Neuron (in vitro differentiated cells): ENCODE results near the gene CTTNBP2.

ENCODE experiments used
- H2AFZ ChIP-seq: one replicate; pipeline ENCODE4 v1.6.1; 2013; ENCODE audit warnings: low read depth, mild to moderate bottlenecking, inconsistent platforms, low read length, moderate library complexity
- H3K27me3 ChIP-seq: one replicate; pipeline ENCODE4 v1.6.1; 2013; ENCODE audit warnings: low read length; ENCODE audit not compliant: insufficient read depth
- H3K36me3 ChIP-seq: one replicate; pipeline ENCODE4 v1.6.1; 2013; ENCODE audit warnings: low read length; ENCODE audit not compliant: insufficient read depth
- H3K4me1 ChIP-seq: one replicate; pipeline ENCODE4 v1.6.1; 2013; ENCODE audit warnings: low read length; ENCODE audit not compliant: insufficient read depth
- H3K4me3 ChIP-seq: 2 replicates; pipeline ENCODE4 v1.5.1; 2013; ENCODE audit warnings: mild to moderate bottlenecking, low read length, moderate library complexity
- H3K9me3 ChIP-seq: one replicate; pipeline ENCODE4 v1.6.1; 2013; ENCODE audit warnings: low read length

The CTTNBP2 gene

DNA sequence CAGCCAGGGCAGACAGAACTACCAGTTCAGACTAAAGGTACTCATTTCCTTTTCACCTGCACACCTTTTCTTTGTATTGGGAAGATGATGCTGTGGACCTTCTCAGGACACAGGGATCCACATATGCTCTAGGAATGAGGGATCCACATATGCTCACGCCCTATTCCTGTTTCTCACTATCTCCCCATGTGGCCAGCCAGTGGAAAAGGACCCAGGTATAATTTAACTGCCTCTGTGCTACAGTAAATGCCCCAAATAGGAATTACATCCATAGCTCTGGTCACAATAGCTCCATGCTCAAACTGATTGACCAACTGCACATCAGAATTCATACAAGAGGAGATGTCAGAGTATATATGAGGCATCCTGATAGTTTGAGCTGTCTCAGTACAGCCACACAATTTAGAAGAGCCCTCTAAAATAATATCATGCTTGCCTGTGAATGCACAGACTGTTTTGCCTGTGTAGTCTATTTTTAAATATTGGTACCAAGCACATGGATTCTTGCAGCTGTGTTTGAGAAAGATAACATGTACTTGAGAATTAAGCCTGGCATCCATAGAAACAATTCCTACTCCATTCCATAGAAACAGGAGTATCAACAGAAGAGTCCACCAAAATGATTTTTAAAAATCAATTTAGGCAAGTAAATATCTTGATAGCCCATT, 43.7 kb downstream of the CTTNBP2 start:
- no peaks in the 10 kb centered on the region for H3K27me3 ChIP-seq
- no peak overlapping the region for H2AFZ ChIP-seq
- H3K36me3 ChIP-seq: no peaks in the 10 kb centered on the region
- H3K4me3 ChIP-seq: no peak overlapping the region
- no peaks in the 10 kb centered on the region for H3K9me3 ChIP-seq
- H3K4me1 ChIP-seq: peaks cover 7% of the 10 kb centered on the region

GRCh38 chr7:117828825-117829224, 44.4 kb downstream of the CTTNBP2 start:
- Histone ChIP-seq H3K36me3 (no peaks in the 10 kb centered on the region), H3K9me3 (no peaks in the 10 kb centered on the region), H3K4me1 (peaks cover 7% of the 10 kb centered on the region), H3K27me3 (no peaks in the 10 kb centered on the region), H3K4me3 (no peak overlapping the region), H2AFZ (no peak overlapping the region)

GRCh38 chr7:117827862-117828261, 45.4 kb downstream of the CTTNBP2 start:
- Histone ChIP-seq H3K27me3 (no peaks in the 10 kb centered on the region), H3K4me1 (peaks cover 7% of the 10 kb centered on the region), H3K4me3 (no peak overlapping the region), H3K9me3 (no peaks in the 10 kb centered on the region), H3K36me3 (no peaks in the 10 kb centered on the region), H2AFZ (no peak overlapping the region)

- no peak overlapping the region for H3K4me3 ChIP-seq
- H2AFZ ChIP-seq: no peak overlapping the region
- H3K27me3 ChIP-seq: no peaks in the 10 kb centered on the region
- peaks cover 7% of the 10 kb centered on the region for H3K4me1 ChIP-seq
- H3K9me3 ChIP-seq: no peaks in the 10 kb centered on the region
- no peaks in the 10 kb centered on the region for H3K36me3 ChIP-seq
Observed at GRCh38 chr7:117825132-117825531, 48.1 kb downstream of the CTTNBP2 start.

DNA sequence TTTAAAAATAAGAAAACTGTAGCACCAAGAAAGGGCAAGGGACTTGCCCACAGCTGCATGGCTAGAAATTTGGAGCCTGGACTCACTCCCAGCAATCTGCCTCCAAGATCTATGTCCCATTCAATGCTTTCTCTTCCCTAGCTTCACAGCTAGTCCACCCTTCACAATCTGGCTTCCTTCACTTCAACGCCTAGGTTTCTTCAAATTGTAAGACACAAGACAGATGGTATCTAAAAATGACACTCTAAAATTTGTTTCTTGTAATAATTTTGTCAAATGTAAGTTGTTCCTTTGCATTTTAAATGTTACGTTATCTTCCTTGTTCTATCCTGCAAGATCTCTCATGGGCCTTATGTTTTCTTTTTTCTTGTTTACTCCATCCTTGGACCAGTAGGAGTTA, 48.6 kb downstream of the CTTNBP2 start:
- Histone ChIP-seq H2AFZ (no peak overlapping the region), H3K27me3 (no peaks in the 10 kb centered on the region)

DNA sequence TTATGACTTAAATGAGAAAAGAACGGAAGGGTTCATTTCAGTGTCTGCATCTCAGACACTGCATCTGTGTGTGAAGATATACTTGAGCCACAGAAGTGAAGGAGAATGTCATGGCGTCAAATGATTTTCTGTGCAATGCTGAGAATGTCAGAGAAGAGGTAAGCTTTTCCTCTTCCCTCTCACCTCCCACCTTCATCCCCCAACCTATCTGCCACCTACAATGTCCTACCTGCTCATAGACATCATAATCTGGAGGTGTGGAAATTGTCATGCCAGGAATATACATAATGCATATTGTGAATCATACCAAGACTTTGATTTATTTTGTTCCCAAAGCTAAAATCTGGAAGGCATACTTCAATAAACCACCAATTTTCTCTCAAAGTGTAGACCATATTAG, 53.7 kb downstream of the CTTNBP2 start:
- no peaks in the 10 kb centered on the region for H3K9me3 ChIP-seq
- no peak overlapping the region for H2AFZ ChIP-seq
- H3K27me3 ChIP-seq: no peaks in the 10 kb centered on the region
- H3K4me3 ChIP-seq: no peak overlapping the region
- no peaks in the 10 kb centered on the region for H3K4me1 ChIP-seq
- H3K36me3 ChIP-seq: no peaks in the 10 kb centered on the region

More for the DNA sequence above, 48.6 kb downstream of the CTTNBP2 start:
- peaks cover 7% of the 10 kb centered on the region for H3K4me1 ChIP-seq
- no peaks in the 10 kb centered on the region for H3K36me3 ChIP-seq
- H3K9me3 ChIP-seq: no peaks in the 10 kb centered on the region
- no peak overlapping the region for H3K4me3 ChIP-seq

DNA sequence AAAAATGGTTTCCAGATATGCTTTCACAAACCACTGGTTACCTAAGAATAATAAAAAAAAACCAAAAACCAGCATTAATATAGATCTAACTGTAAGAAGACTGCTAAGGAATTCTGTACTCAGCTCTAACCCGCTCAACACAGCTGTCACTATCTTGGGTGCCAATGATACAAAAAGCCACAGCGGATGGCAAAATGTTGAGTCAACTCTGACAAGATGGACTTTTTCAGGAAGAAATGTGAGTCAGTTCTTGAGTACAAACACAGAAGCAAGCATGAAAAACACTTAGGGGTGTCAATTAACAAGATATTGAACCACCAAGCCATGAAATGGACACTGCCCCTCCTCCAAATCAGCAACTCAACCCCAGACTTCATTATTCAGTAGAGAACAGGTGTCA, 55.0 kb downstream of the CTTNBP2 start:
- Histone ChIP-seq H3K4me1 (no peaks in the 10 kb centered on the region), H2AFZ (no peak overlapping the region), H3K4me3 (no peak overlapping the region), H3K36me3 (no peaks in the 10 kb centered on the region), H3K27me3 (no peaks in the 10 kb centered on the region), H3K9me3 (no peaks in the 10 kb centered on the region)

DNA sequence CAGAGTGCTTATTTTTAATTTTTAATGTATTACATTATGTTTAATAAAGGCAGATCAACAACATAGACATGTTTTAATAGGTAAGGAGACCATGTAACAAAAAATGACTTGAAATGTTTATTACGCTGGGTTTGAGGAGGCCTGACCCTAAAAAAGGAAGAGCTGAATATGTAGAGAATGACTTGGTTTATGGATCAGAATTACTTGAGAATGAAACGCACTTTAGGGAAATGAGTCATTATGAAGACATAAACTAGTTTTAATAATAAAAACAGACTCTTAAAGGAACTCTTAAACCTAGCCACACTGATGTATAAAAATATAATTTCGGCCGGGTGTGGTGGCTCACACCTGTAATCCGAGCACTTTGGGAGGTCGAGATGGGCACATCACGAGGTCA, 56.5 kb downstream of the CTTNBP2 start:
- H3K27me3 ChIP-seq: no peaks in the 10 kb centered on the region
- H3K36me3 ChIP-seq: no peaks in the 10 kb centered on the region
- H3K4me1 ChIP-seq: no peaks in the 10 kb centered on the region
- H3K9me3 ChIP-seq: no peaks in the 10 kb centered on the region
- no peak overlapping the region for H3K4me3 ChIP-seq
- no peak overlapping the region for H2AFZ ChIP-seq

- Histone ChIP-seq H3K27me3 (no peaks in the 10 kb centered on the region), H2AFZ (no peak overlapping the region), H3K9me3 (no peaks in the 10 kb centered on the region), H3K4me3 (no peak overlapping the region), H3K36me3 (no peaks in the 10 kb centered on the region), H3K4me1 (peaks cover 9% of the 10 kb centered on the region)
Observed at GRCh38 chr7:117811696-117812095, 61.5 kb downstream of the CTTNBP2 start.

DNA sequence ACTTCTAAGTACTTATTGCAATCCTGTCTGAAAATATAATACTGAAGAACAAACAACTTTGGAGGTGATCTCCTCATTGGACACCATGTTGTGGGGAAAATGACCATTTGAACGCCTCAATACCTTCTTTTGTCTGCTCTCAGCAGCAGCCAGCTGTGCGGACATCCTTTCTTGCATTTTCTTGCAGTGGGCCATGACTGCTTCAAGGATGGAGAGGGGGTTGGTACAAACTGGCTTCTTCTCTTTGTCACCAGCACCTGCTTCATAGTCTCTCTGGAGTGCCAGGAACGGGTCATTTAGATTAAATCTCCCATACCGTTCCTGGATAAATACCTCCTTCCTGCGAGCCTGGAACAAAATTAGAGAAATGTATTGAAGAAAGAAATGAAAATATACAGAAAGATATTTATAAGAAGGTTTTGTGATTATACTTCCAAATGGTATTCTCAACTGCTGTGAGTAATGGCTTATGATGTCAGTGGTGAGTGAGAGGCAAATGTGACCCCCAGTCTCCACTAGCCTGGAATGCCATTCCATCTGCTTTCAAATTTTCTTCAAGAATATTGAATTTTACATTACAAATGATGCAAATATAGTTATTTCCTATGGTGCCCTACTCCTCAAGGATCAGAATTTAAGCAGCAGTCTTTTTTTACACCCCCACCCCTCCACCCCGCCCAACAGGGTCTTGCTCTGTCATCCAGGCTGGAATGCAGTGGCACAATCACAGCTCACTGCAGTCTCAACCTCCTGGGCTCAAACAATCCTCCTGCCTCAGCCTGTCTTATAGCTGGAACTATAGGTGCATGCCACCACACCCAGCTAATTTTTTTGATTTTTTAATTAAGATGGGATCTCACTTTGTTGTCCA, 62.4 kb downstream of the CTTNBP2 start:
- Histone ChIP-seq H3K36me3 (no peaks in the 10 kb centered on the region), H3K27me3 (no peaks in the 10 kb centered on the region), H2AFZ (no peak overlapping the region), H3K9me3 (no peaks in the 10 kb centered on the region), H3K4me1 (peaks cover 9% of the 10 kb centered on the region), H3K4me3 (no peak overlapping the region)

- peaks cover 9% of the 10 kb centered on the region for H3K4me1 ChIP-seq
- H3K36me3 ChIP-seq: no peaks in the 10 kb centered on the region
- H2AFZ ChIP-seq: no peak overlapping the region
- H3K27me3 ChIP-seq: no peaks in the 10 kb centered on the region
- H3K4me3 ChIP-seq: no peak overlapping the region
- no peaks in the 10 kb centered on the region for H3K9me3 ChIP-seq
Observed at GRCh38 chr7:117809958-117810357, 63.3 kb downstream of the CTTNBP2 start.

DNA sequence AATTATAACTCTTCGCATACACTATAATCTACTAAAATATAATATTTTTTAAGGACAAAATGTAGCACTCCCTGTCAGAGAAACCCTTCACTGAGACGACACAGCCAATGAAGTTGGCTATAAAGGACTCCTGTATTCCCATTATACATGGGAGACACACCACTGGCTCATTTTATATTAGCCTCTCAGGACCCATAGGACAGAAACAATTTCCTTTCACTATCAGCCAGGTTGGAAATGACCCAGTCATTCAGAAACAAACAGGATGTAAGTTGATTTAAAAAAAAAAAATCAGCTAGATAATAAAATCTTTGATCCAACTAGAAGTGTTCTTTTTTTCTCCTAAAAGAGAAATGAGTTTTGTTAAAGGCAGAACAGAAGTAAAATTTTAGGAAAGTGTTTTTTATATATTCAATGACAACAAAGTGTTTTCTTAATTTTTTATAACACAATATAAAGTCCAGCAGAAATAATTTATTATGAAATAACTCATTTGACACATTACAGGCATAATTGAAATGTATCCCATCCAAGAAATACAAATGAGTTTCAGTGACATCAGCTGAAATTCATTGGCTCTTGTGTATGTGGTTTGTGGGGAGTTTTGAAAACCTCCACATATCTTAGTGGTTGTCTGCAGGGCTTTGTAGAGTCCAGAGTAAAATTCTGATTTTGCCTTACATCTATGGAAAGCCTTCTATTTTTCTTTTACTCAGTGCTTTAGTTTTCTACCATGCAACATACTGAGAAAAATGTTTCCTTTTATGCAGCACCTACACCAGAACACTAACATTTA, 64.1 kb downstream of the CTTNBP2 start:
- H3K4me1 ChIP-seq: peaks cover 9% of the 10 kb centered on the region
- no peaks in the 10 kb centered on the region for H3K27me3 ChIP-seq
- no peak overlapping the region for H2AFZ ChIP-seq
- no peaks in the 10 kb centered on the region for H3K36me3 ChIP-seq
- no peak overlapping the region for H3K4me3 ChIP-seq
- no peaks in the 10 kb centered on the region for H3K9me3 ChIP-seq

DNA sequence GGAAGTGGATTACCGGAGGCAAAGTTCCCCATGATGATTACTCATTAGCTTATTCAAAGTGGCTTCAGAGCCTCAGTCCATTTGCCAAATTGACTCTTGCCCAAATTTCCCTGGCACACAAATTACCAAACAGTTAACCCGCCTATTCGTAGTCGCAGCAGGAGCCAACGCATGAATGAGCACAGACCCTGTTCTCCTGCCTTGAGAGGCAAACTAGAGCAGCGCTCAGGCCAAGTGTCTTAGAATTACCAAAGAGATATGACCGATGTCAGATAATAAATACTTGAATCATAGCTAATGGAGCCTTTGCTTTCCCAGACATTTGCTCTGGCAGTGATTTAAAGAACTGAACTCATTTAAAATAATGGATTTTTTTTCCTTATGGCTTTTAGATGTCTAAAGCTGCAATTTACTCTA, 64.9 kb downstream of the CTTNBP2 start:
- no peaks in the 10 kb centered on the region for H3K36me3 ChIP-seq
- no peak overlapping the region for H2AFZ ChIP-seq
- no peaks in the 10 kb centered on the region for H3K27me3 ChIP-seq
- H3K4me3 ChIP-seq: no peak overlapping the region
- peaks cover 9% of the 10 kb centered on the region for H3K4me1 ChIP-seq
- no peaks in the 10 kb centered on the region for H3K9me3 ChIP-seq
